SJSA1 (cell line): ENCODE data around the gene IRX4. TPM values are rescaled to one million over a fixed set of nuclear protein-coding genes. Genes with fewer than 3 reads are reported as not detected.
"Not testable (repeated sequence)": the region's sequence is repeated elsewhere in the genome, so short reads cannot be mapped to it uniquely, and the experiment has no call there.

Experiments used
- DNase-seq, 2 experiments: peaks; one replicate each; pipeline ENCODE4 v3.0.0-alpha.2; 2015 to 2020; ENCODE audit warnings: low spot score in 2 of 2, low read depth in 1 of 2
- H3K27ac ChIP-seq: fragments of 250-450 bp; sonication (Bioruptor Pico); 2 replicates; pipeline ENCODE4 v1.5.1; 2020; ENCODE audit warnings: mild to moderate bottlenecking, moderate library complexity
- H3K27me3 ChIP-seq: fragments of 250-450 bp; sonication (Bioruptor Pico); replicated peaks from 2 replicates; pipeline ENCODE4 v1.5.1; 2020; ENCODE audit warnings: mild to moderate bottlenecking, moderate library complexity
- H3K36me3 ChIP-seq: fragments of 250-450 bp; sonication (Bioruptor Pico); 2 replicates; pipeline ENCODE4 v1.5.1; 2020; ENCODE audit warnings: mild to moderate bottlenecking
- H3K4me1 ChIP-seq: fragments of 250-450 bp; sonication (Bioruptor Pico); replicated peaks from 2 replicates; pipeline ENCODE4 v1.6.1; 2021; ENCODE audit warnings: mild to moderate bottlenecking
- H3K4me3 ChIP-seq: fragments of 250-450 bp; sonication (Bioruptor Pico); 2 replicates; pipeline ENCODE4 v1.5.1; 2020; ENCODE audit warnings: mild to moderate bottlenecking
- H3K9me3 ChIP-seq: fragments of 250-450 bp; sonication (Bioruptor Pico); replicated peaks from 2 replicates; pipeline ENCODE4 v1.5.1; 2020; ENCODE audit warnings: mild to moderate bottlenecking
- total RNA-seq: library from RNA; depleted of rRNA; stranded (reverse); fragments of >200 nt; shearing (Covaris generic); gene quantifications from 2 replicates; pipeline ENCODE4 v1.2.3, GENCODE V29; 2014

IRX4 gene
- total RNA-seq, 1 experiment from 2014 or later, result not detected

- peaks cover 34% of the 10 kb centered on the region for H3K9me3 ChIP-seq
- no peak overlapping the region for H3K4me3 ChIP-seq
- no peaks in the 10 kb centered on the region for H3K27me3 ChIP-seq
- H3K4me1 ChIP-seq, result no peaks in the 10 kb centered on the region
- DNase-seq, result no peak
- H3K36me3 ChIP-seq, result no peaks in the 10 kb centered on the region
- no peak overlapping the region for H3K27ac ChIP-seq
Measured at GRCh38 chr5:1874348-1874747, 8.4 kb downstream of the IRX4 start.

- Histone ChIP-seq H3K4me1 (no peaks in the 10 kb centered on the region), H3K4me3 (no peak overlapping the region), H3K27ac (no peak overlapping the region), H3K9me3 (peaks cover 29% of the 10 kb centered on the region), H3K27me3 (no peaks in the 10 kb centered on the region), H3K36me3 (no peaks in the 10 kb centered on the region)
- no peak for DNase-seq
Measured at GRCh38 chr5:1873243-1873959, 9.3 kb downstream of the IRX4 start.

GRCh38 chr5:1871441-1871840 lies 11.3 kb downstream of the IRX4 start:
- Histone ChIP-seq H3K36me3 (no peaks in the 10 kb centered on the region), H3K9me3 (peaks cover 10% of the 10 kb centered on the region), H3K27me3 (no peaks in the 10 kb centered on the region), H3K27ac (no peak overlapping the region), H3K4me1 (no peaks in the 10 kb centered on the region), H3K4me3 (no peak overlapping the region)
- DNase-seq, result no peak

- H3K9me3 ChIP-seq, H3K36me3 ChIP-seq, H3K4me1 ChIP-seq, H3K4me3 ChIP-seq, H3K27ac ChIP-seq, DNase-seq, H3K27me3 ChIP-seq: not testable (repeated sequence)
Measured at GRCh38 chr5:1870435-1871272, 12.1 kb downstream of the IRX4 start.

- Histone ChIP-seq H3K9me3 (no peaks in the 10 kb centered on the region), H3K4me3 (no peak overlapping the region), H3K27me3 (peaks cover 11% of the 10 kb centered on the region; the same call in 1 of the 2 replicates), H3K36me3 (no peaks in the 10 kb centered on the region), H3K4me1 (no peaks in the 10 kb centered on the region), H3K27ac (no peak overlapping the region)
- no peak for DNase-seq
Measured at GRCh38 chr5:1868886-1869475, 13.7 kb downstream of the IRX4 start.

- Histone ChIP-seq H3K36me3 (no peaks in the 10 kb centered on the region), H3K4me1 (no peaks in the 10 kb centered on the region), H3K27ac (no peak overlapping the region), H3K27me3 (peaks cover 11% of the 10 kb centered on the region; the same call in 1 of the 2 replicates), H3K9me3 (no peaks in the 10 kb centered on the region), H3K4me3 (no peak overlapping the region)
- no peak for DNase-seq
Measured at GRCh38 chr5:1867815-1868143, 14.9 kb downstream of the IRX4 start.

GRCh38 chr5:1867114-1867814 lies 15.5 kb downstream of the IRX4 start:
- no peak overlapping the region for H3K27ac ChIP-seq
- peaks cover 11% of the 10 kb centered on the region; the same call in 1 of the 2 replicates for H3K27me3 ChIP-seq
- no peak overlapping the region for H3K4me3 ChIP-seq
- H3K4me1 ChIP-seq, result no peaks in the 10 kb centered on the region
- no peaks in the 10 kb centered on the region for H3K36me3 ChIP-seq
- H3K9me3 ChIP-seq, result no peaks in the 10 kb centered on the region
- no peak for DNase-seq

- Histone ChIP-seq H3K27me3 (peaks cover 11% of the 10 kb centered on the region; the same call in 1 of the 2 replicates), H3K36me3 (no peaks in the 10 kb centered on the region), H3K27ac (no peak overlapping the region), H3K4me3 (no peak overlapping the region), H3K9me3 (no peaks in the 10 kb centered on the region), H3K4me1 (no peaks in the 10 kb centered on the region)
- DNase-seq, result no peak
Measured at GRCh38 chr5:1865948-1866347, 16.8 kb downstream of the IRX4 start.

- H3K27ac ChIP-seq, result no peak overlapping the region
- H3K4me1 ChIP-seq, result no peaks in the 10 kb centered on the region
- H3K9me3 ChIP-seq, result no peaks in the 10 kb centered on the region
- no peaks in the 10 kb centered on the region for H3K36me3 ChIP-seq
- H3K4me3 ChIP-seq, result no peak overlapping the region
- peaks cover 11% of the 10 kb centered on the region; the same call in 1 of the 2 replicates for H3K27me3 ChIP-seq
- no peak for DNase-seq
Measured at GRCh38 chr5:1865486-1865885, 17.2 kb downstream of the IRX4 start.

GRCh38 chr5:1864896-1865440 lies 17.8 kb downstream of the IRX4 start:
- no peaks in the 10 kb centered on the region for H3K4me1 ChIP-seq
- no peaks in the 10 kb centered on the region for H3K9me3 ChIP-seq
- no peak overlapping the region for H3K4me3 ChIP-seq
- H3K36me3 ChIP-seq, result no peaks in the 10 kb centered on the region
- peaks cover 11% of the 10 kb centered on the region; the same call in 1 of the 2 replicates for H3K27me3 ChIP-seq
- no peak for DNase-seq
- no peak overlapping the region for H3K27ac ChIP-seq

GRCh38 chr5:1860949-1861348 lies 21.8 kb downstream of the IRX4 start:
- H3K36me3 ChIP-seq, result no peaks in the 10 kb centered on the region
- H3K27me3 ChIP-seq, result 0 out of 2 replicates have a peak, but pooled peaks cover 7% of the 10 kb centered on the region
- no peak for DNase-seq
- no peak overlapping the region for H3K27ac ChIP-seq
- H3K4me1 ChIP-seq, result no peaks in the 10 kb centered on the region
- H3K4me3 ChIP-seq, result no peak overlapping the region
- no peaks in the 10 kb centered on the region; the same call in 1 of the 2 replicates for H3K9me3 ChIP-seq

GRCh38 chr5:1860021-1860610 lies 22.6 kb downstream of the IRX4 start:
- no peaks in the 10 kb centered on the region for H3K4me1 ChIP-seq
- no peaks in the 10 kb centered on the region for H3K36me3 ChIP-seq
- H3K4me3 ChIP-seq, result no peak overlapping the region
- DNase-seq, result no peak
- H3K27me3 ChIP-seq, result peaks cover 3% of the 10 kb centered on the region; the same call in 1 of the 2 replicates
- H3K27ac ChIP-seq, result no peak overlapping the region
- no peaks in the 10 kb centered on the region; the same call in 1 of the 2 replicates for H3K9me3 ChIP-seq

GRCh38 chr5:1859099-1859498 lies 23.6 kb downstream of the IRX4 start:
- Histone ChIP-seq H3K9me3 (no peaks in the 10 kb centered on the region; the same call in none of the 2 replicates), H3K36me3 (no peaks in the 10 kb centered on the region), H3K27ac (no peak overlapping the region), H3K27me3 (no peaks in the 10 kb centered on the region; the same call in 1 of the 2 replicates), H3K4me1 (no peaks in the 10 kb centered on the region), H3K4me3 (no peak overlapping the region)
- no peak for DNase-seq
